HepG2 (cell line): ENCODE results near the gene ABCA2. TPM values are rescaled to one million over a fixed set of nuclear protein-coding genes. Genes with fewer than 3 reads are reported as not detected.

ENCODE experiments used
- BRD4 ChIP-seq: sonication (generic); formaldehyde crosslinking; IDR thresholded peaks from 2 replicates; pipeline ENCODE4 v1.4.0; 2020; ENCODE audit warnings: missing genetic modification reagents
- ELF1 ChIP-seq: sonication (generic); formaldehyde crosslinking; IDR thresholded peaks from 2 replicates; pipeline ENCODE4 v1.4.0; 2020; ENCODE audit warnings: missing genetic modification reagents
- HOXD1 ChIP-seq: sonication (generic); formaldehyde crosslinking; IDR thresholded peaks from 2 replicates; pipeline ENCODE4 v1.5.0; 2020; ENCODE audit warnings: missing genetic modification reagents
- ISL2 ChIP-seq: sonication (generic); formaldehyde crosslinking; IDR thresholded peaks from 2 replicates; pipeline ENCODE4 v1.5.0; 2020; ENCODE audit warnings: missing genetic modification reagents
- KDM4B ChIP-seq: sonication (generic); formaldehyde crosslinking; IDR thresholded peaks from 2 replicates; pipeline ENCODE4 v1.4.0; 2020; ENCODE audit warnings: missing genetic modification reagents
- PHF5A ChIP-seq: IDR thresholded peaks from one replicate; pipeline ENCODE4 v1.6.1; 2018; ENCODE audit warnings: low read depth, missing genetic modification reagents; ENCODE audit not compliant: unreplicated experiment
- RARA ChIP-seq: IDR thresholded peaks from 2 replicates; pipeline ENCODE4 v1.6.1; 2016; ENCODE audit warnings: missing genetic modification reagents, missing compliant biosample characterization
- TAF1 ChIP-seq: sonication (generic); formaldehyde crosslinking; IDR thresholded peaks from 2 replicates; pipeline ENCODE4 v1.4.0; 2020; ENCODE audit warnings: missing genetic modification reagents
- ZBTB3 ChIP-seq: sonication (generic); formaldehyde crosslinking; IDR thresholded peaks from 2 replicates; pipeline ENCODE4 v1.4.0; 2020; ENCODE audit warnings: low read depth, mild to moderate bottlenecking, moderate library complexity, missing genetic modification reagents, borderline replicate concordance
- ZNF33A ChIP-seq: sonication (generic); formaldehyde crosslinking; IDR thresholded peaks from 2 replicates; pipeline ENCODE4 v1.5.1; 2020; ENCODE audit warnings: missing genetic modification reagents, mild to moderate bottlenecking, moderate library complexity, borderline replicate concordance
- ZNF354B ChIP-seq: sonication (generic); formaldehyde crosslinking; IDR thresholded peaks from 2 replicates; pipeline ENCODE4 v1.8.0; 2022; ENCODE audit warnings: mild to moderate bottlenecking, missing genetic modification reagents
- ZNF552 ChIP-seq: sonication (generic); formaldehyde crosslinking; IDR thresholded peaks from 2 replicates; pipeline ENCODE4 v1.9.0; 2022; ENCODE audit warnings: missing genetic modification reagents, mild to moderate bottlenecking, borderline replicate concordance
- polyA plus RNA-seq, 8 experiments: library from polyadenylated mRNA; depleted of rRNA in 3 of 8; stranded (reverse) in 7 of 8; unstranded in 1 of 8; fragments of >200 nt; fragmentation: Illumina TruSeq in 4 of 8; extraction: Trizol in 4 of 8; gene quantifications; 2 replicates each; pipeline versions ENCODE4 v1.2.1 to v1.2.3, GENCODE V29; 2011 to 2016; ENCODE audit warnings: low read depth in 4 of 8, missing spikeins in 1 of 8, mixed read lengths in 1 of 8; ENCODE audit not compliant: insufficient read depth in 1 of 8
- total RNA-seq, 5 experiments: library from RNA; depleted of rRNA; stranded (reverse); fragments of >200 nt; fragmentation: Illumina TruSeq; extraction: Trizol; gene quantifications; 2 replicates each; pipeline ENCODE4 v1.2.3, GENCODE V29; 2016; ENCODE audit warnings: low read depth in 1 of 5
- TF ChIP-seq, protein P1 (sequence below), 2 experiments: fragments of 450-650 bp in 1 of 2; sonication (generic) in 1 of 2; formaldehyde crosslinking; IDR thresholded peaks; 2 replicates each; pipeline versions ENCODE4 v1.5.0 to v1.8.0; 2020 to 2022; ENCODE audit warnings: mild to moderate bottlenecking in 1 of 2, missing genetic modification reagents in 1 of 2
- TF ChIP-seq, protein P2 (sequence below): IDR thresholded peaks from 2 replicates; pipeline ENCODE4 v1.6.1; 2016; ENCODE audit warnings: low read depth, control low read depth
- TF ChIP-seq, protein P3 (sequence below): sonication (generic); formaldehyde crosslinking; IDR thresholded peaks from 2 replicates; pipeline ENCODE4 v1.4.0; 2020; ENCODE audit warnings: mild to moderate bottlenecking, missing genetic modification reagents
- TF ChIP-seq, protein P4 (sequence below): sonication (generic); formaldehyde crosslinking; IDR thresholded peaks from 2 replicates; pipeline ENCODE4 v1.5.1; 2020; ENCODE audit warnings: missing genetic modification reagents, mild to moderate bottlenecking, borderline replicate concordance

Gene ABCA2
- total and polyA plus RNA-seq, 2 of the 13 experiments (the other 11 are each of a cell fraction or from before 2014, with no cell fraction given) = 2.9 to 19.2 TPM

DNA sequence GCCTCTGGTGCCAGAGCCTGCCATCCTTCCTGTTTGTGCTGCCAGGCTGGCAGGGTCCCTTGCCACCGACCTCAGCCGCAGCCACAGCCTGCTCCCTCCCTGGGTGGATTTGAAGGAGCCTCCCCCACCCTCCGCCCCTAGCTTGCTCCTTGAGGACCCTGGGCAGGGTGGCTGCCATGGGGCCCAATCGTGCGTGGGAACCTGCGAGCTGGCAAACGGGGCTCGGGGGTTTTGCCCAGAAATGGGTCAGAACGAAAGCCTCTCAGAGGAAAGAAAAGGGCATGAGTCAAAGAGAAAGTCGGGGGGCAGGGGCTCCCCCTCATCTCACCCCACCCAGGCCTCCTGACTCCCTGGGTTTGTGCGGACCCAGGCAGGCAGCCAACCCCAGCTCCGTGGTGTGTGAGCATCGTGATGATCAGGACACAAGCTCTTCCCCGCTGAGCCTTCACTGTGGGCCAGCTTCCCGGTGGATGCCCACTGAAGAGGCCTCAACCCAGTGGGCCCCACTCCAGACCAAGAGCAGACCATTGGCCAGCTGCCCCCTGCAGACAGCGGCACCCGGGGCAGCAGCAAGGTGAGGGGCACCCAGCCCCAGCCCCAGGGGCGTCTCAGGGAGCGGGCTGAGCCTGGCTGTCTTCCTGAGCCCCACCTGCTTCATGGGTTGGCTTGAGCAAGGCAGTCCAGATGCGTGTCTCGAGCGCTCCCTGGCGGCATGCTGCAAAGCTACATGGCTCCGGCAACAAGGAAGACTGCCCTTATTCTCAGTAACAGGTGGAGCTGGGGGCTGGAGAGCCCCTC, 6.9 kb upstream of the ABCA2 start (continued):
- TF ChIP-seq, protein P1, sequence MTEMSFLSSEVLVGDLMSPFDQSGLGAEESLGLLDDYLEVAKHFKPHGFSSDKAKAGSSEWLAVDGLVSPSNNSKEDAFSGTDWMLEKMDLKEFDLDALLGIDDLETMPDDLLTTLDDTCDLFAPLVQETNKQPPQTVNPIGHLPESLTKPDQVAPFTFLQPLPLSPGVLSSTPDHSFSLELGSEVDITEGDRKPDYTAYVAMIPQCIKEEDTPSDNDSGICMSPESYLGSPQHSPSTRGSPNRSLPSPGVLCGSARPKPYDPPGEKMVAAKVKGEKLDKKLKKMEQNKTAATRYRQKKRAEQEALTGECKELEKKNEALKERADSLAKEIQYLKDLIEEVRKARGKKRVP (CRISPR knock-in tag; IDR thresholded peaks at IDR 0.05) = no peak
- TF ChIP-seq ISL2 (CRISPR knock-in tag) (no peak), ZNF33A (CRISPR knock-in tag) (no peak), KDM4B (CRISPR knock-in tag) (no peak), BRD4 (CRISPR knock-in tag) (no peak), ZNF552 (CRISPR knock-in tag) (no peak), RARA (no peak), ZNF354B (CRISPR knock-in tag) (no peak), ELF1 (CRISPR knock-in tag) (peak; percentile 48), ZBTB3 (no peak), TAF1 (CRISPR knock-in tag) (no peak), HOXD1 (no peak), PHF5A (CRISPR knock-in tag) (no peak)
- TF ChIP-seq, protein P2, sequence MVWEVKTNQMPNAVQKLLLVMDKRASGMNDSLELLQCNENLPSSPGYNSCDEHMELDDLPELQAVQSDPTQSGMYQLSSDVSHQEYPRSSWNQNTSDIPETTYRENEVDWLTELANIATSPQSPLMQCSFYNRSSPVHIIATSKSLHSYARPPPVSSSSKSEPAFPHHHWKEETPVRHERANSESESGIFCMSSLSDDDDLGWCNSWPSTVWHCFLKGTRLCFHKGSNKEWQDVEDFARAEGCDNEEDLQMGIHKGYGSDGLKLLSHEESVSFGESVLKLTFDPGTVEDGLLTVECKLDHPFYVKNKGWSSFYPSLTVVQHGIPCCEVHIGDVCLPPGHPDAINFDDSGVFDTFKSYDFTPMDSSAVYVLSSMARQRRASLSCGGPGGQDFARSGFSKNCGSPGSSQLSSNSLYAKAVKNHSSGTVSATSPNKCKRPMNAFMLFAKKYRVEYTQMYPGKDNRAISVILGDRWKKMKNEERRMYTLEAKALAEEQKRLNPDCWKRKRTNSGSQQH (CRISPR knock-in tag) = no peak
- TF ChIP-seq, protein P3, sequence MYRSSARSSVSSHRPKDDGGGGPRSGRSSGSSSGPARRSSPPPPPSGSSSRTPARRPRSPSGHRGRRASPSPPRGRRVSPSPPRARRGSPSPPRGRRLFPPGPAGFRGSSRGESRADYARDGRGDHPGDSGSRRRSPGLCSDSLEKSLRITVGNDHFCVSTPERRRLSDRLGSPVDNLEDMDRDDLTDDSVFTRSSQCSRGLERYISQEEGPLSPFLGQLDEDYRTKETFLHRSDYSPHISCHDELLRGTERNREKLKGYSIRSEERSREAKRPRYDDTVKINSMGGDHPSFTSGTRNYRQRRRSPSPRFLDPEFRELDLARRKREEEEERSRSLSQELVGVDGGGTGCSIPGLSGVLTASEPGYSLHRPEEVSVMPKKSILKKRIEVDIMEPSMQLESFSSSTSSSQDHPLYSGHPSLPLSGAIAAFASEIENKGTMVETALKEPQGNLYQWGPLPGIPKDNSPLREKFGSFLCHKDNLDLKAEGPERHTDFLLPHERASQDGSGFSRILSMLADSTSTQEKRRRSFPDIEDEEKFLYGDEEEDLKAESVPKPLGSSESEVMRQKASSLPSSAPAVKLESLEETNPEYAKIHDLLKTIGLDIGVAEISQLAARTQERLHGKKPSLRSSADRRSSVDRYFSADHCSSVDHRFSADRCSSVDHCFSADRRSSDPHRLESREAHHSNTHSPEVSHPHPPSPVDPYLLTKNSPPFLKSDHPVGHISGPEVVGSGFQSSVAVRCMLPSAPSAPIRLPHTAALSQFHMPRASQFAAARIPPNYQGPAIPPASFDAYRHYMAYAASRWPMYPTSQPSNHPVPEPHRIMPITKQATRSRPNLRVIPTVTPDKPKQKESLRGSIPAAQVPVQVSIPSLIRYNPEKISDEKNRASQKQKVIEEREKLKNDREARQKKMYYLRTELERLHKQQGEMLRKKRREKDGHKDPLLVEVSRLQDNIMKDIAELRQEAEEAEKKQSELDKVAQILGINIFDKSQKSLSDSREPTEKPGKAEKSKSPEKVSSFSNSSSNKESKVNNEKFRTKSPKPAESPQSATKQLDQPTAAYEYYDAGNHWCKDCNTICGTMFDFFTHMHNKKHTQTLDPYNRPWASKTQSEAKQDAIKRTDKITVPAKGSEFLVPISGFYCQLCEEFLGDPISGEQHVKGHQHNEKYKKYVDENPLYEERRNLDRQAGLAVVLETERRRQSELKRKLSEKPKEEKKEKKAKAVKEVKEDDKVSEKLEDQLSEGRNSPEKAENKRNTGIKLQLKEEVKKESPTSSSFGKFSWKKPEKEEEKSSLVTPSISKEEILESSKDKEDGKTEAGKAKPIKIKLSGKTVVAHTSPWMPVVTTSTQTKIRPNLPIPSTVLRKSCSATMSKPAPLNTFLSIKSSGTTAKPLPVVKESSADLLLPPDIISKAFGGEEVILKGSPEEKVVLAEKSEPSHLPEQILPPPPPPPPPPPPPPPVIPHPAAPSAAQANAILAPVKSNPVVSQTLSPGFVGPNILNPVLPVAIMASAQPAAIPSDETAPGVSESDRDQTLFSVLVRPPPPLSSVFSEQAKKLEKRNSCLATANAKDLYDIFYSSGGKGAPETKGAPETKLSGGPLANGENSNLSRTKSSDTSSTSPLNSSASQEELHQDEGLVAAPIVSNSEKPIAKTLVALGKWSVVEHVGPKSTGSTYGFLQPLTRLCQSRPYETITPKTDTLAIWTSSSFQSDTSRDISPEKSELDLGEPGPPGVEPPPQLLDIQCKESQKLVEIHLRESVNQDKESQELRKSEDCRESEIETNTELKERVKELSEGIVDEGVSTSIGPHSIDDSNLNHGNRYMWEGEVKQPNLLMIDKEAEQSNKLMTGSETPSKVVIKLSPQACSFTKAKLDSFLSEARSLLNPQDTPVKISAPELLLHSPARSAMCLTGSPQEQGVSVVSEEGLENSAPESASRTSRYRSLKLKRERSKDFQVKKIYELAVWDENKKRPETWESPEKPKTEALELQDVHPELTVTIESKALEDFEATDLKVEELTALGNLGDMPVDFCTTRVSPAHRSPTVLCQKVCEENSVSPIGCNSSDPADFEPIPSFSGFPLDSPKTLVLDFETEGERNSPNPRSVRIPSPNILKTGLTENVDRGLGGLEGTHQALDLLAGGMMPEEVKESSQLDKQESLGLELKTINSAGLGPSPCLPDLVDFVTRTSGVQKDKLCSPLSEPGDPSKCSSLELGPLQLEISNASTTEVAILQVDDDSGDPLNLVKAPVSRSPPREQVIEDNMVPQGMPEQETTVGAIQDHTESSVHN (CRISPR knock-in tag) = no peak
- TF ChIP-seq, protein P4, sequence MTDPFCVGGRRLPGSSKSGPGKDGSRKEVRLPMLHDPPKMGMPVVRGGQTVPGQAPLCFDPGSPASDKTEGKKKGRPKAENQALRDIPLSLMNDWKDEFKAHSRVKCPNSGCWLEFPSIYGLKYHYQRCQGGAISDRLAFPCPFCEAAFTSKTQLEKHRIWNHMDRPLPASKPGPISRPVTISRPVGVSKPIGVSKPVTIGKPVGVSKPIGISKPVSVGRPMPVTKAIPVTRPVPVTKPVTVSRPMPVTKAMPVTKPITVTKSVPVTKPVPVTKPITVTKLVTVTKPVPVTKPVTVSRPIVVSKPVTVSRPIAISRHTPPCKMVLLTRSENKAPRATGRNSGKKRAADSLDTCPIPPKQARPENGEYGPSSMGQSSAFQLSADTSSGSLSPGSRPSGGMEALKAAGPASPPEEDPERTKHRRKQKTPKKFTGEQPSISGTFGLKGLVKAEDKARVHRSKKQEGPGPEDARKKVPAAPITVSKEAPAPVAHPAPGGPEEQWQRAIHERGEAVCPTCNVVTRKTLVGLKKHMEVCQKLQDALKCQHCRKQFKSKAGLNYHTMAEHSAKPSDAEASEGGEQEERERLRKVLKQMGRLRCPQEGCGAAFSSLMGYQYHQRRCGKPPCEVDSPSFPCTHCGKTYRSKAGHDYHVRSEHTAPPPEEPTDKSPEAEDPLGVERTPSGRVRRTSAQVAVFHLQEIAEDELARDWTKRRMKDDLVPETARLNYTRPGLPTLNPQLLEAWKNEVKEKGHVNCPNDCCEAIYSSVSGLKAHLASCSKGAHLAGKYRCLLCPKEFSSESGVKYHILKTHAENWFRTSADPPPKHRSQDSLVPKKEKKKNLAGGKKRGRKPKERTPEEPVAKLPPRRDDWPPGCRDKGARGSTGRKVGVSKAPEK (CRISPR knock-in tag) = no peak
